HG02623 (cell line): ENCODE data around the gene RHEBL1.

Experiments
- ATAC-seq: cut with Tn5 transposase; IDR thresholded peaks from one replicate; pipeline ENCODE4 v1.9.1; 2021; ENCODE audit warnings: moderate library complexity; ENCODE audit not compliant: unreplicated experiment

RHEBL1 gene

DNA sequence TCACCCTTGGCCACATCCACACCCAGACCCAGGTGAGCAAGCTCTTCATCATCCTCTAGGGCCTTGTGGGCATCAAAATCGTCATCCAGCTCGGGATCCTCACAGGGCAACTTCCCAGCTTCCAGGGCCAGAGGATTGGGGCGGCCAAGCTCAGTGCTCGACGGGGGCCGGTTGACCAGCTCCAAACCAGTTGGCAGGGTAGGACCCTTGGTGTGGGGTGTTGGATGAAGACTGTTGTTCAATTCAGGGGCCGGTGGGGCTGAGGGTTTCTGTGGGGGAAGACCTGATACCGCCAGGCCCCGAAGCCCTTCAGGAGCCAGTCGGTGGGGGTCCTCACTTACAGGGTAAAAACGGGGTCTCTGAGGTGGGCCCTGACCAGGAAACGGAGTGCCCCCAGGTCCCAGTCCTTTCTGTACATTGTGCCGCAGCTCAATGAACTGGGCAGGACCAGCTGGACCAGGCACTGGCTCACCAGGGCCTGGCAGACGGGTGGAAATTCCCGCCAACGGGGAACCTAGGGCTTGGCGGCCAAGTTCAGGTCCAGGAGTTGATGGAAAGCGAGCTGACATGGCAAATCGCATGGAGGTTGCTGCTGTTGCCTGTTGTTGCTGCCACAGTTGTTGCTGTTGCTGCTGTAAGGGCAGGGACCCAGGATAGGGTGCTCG, 31.4 kb downstream of the RHEBL1 start:
- no peak for ATAC-seq

GRCh38 chr12:49037947-49038237, 31.9 kb downstream of the RHEBL1 start:
- no peak for ATAC-seq

- no peak for ATAC-seq
Observed at GRCh38 chr12:49037111-49037946, 32.5 kb downstream of the RHEBL1 start.

GRCh38 chr12:49036029-49036428, 33.8 kb downstream of the RHEBL1 start:
- ATAC-seq, result no peak

DNA sequence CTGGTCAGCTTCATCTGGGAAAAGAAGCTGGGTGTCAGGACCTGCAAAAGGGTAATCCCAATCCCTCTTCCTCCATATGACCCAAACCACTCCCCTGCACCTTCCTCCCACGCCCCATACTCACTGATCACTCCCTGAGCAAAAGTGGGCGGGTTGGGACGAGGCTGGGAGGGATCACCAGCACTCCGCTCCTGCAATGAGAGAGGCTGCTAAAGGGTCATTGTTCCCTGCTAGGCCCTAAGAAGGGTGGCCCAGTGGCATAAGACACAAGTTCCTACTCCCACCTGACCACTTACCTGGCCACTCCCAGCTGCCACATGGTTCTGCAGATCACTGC, 35.5 kb downstream of the RHEBL1 start:
- ATAC-seq, result no peak

GRCh38 chr12:49033611-49034285, 36.0 kb downstream of the RHEBL1 start:
- no peak for ATAC-seq

DNA sequence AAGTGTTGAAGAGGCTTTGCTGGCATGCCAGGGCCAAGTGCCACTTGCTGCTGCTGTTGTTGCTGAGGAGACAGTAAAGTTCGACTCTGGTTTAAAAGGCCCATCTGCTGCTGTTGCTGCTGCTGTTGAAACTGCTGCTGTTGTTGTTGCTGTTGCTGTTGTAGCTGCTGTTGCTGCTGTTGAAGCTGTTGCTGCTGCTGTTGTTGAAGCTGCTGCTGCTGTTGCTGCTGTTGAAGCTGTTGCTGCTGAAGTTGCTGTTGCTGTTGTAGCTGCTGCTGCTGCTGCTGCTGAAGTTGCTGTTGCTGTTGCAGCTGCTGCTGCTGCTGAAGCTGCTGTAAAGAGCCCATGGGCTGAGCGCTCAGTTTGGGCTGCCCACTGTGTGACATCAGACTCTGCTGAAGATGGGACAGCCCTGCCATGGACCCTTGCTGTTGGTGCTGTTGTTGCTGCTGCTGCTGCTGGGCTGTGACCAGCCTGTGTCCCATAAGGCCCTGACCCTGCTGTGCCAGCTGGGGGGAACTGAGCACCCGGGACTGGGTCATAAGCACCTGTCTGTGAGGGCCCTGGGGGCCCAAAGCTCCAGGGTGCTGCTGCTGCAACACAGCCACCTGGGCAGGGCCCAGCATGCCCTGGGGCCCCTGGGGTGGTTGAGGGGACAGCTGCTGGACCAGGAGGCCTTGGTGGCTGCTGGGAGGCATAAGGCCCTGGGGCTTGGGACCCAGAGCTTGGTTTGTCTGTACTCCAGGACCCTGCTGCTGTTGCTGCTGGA, 36.9 kb downstream of the RHEBL1 start:
- ATAC-seq, result no peak

GRCh38 chr12:49032276-49032675, 37.5 kb downstream of the RHEBL1 start:
- no peak for ATAC-seq

- ATAC-seq, result no peak
Observed at GRCh38 chr12:49031573-49032161, 38.1 kb downstream of the RHEBL1 start.

DNA sequence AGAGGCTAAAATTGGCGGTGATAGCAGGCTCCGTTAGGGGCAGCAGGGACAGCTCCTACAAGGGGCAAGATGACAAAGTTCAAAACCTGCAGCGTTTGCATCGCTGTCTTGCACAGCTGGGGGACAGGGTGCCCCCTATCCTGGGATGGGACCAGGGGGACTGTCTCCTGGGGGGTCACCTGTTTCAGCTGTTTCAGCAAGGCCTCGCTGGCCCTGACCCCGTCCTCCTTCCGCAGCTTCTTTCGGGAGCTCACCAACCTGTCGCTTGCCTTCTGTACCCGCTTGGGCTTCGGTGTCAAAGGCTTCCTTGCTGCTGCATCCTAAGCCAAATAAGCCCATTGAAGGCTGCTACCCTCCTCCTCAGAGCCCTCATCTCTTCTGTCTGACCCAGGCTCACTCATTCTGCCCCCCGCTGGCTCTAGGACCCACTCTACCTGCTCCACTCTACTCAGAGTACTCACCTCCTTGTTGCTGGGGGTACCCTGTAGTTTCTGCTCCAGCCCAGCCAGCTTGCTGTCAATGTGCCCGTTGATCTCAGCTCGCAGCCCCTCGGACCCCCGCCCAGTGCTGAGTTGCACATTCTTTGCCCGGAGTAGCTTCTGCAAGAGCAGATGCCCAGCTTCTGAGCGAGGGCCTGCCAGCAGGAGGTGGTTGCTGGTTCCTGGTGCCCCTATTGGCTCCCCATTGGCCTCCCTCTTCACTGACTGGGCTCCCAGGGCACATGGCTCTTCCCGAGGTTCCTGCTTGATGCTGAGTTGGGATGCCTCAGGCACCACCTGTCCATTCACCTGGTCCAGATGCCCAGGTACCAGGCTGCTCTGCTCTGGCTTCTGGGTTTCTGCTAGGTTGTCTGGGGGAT, 38.8 kb downstream of the RHEBL1 start:
- no peak for ATAC-seq

DNA sequence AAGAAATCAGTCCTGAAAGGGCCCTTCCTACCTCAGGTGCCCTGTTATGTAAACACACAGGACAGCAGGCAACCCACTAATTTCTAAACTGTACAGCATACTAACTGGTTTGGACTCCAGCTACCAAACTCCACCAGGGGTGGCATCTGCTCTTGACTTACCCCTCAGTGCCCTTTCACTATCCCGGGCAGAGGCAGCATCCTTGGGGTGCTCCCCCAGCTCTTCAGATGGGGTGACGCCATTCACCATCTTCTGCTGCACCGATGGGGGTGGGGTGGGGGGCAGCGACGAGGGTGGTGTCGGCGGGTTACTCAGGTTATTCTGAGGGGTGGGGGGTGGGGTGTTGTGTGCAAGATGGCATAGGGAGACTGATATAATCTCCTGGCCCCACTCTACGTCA, 39.7 kb downstream of the RHEBL1 start:
- ATAC-seq, result no peak

- no peak for ATAC-seq
Observed at GRCh38 chr12:49028666-49029275, 41.0 kb downstream of the RHEBL1 start.

DNA sequence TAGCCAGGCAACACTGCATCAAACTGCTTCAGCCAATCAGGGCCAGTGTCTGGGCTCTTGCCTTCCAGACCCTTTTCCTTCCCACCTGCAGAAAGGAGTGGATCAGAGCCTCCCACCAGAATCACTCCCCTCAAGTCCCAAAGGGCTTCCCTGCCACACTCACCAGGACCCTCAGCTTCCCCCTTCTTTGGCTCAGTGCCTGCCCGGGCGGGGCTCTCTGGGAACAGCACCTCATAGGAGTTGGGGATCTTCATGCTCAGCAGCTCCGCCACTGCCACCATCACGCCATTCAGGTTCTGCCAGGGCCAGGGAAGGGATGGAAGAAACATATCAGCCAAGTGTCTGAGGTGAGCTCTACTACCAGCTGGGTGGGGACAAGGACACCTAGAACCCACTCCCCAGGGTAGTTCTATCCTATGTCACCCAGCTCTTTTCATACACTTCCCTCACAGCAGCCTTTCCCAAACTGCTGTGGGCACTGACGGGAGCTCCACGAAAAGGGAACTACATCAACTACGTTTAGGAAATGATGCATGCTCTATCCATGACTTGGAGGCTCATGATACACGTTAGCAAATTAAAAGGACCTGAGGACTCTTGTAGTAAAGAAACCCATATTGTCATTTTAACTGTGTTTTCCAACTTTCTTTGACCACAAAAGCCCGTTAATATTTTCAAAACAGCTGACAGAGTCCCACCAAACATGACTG, 41.8 kb downstream of the RHEBL1 start:
- ATAC-seq, result no peak

- no peak for ATAC-seq
Observed at GRCh38 chr12:49026678-49027480, 42.9 kb downstream of the RHEBL1 start.

DNA sequence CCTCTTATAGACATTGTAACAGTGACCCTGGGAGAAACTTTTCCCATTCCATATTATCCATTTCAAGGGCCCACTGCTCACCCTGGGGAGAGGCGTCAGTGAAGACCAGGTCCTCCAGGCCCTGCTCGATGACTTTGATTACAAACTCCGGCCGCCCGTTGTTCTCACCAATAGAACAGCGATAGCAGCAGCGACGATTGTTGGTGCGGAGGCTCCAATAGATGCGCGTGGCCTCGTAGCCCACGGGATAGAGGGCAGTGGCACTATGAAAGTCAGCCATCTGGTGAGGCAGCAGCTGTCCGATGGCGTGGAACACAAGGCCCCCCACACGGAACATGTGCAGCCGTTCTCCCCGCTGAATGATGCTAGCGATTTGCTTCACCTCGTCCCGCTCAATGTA, 43.7 kb downstream of the RHEBL1 start:
- ATAC-seq, result no peak

GRCh38 chr12:49025463-49025862, 44.3 kb downstream of the RHEBL1 start:
- ATAC-seq, result no peak

- no peak for ATAC-seq
Observed at GRCh38 chr12:49024543-49024942, 45.2 kb downstream of the RHEBL1 start.

DNA sequence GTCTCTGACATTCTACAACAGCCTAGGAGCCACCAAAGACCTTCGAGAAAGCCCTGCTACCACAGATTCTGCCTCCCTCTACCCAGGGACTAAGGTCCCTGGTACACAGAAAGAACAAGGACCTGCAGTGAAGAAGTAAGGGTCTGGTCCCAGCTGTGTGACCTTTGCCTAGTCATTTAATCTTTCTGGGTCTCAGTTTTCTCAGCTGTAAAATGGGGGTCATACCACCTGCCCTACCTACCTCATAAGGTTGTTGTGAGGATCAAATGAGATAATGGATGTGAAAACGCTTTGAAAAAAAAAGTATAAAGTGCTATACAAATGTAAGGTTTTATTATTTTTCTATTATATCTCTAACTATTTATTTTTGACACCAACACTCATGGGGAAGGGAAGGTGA, 46.0 kb downstream of the RHEBL1 start:
- ATAC-seq, result no peak
